LoVo (cell line): ENCODE data around the gene ZC3H4.
"Not testable (repeated sequence)": the region's sequence is repeated elsewhere in the genome, so short reads cannot be mapped to it uniquely, and the experiment has no call there.

Source experiments
- DNase-seq: peaks from one replicate; pipeline ENCODE4 v3.0.0-alpha.2; 2016; ENCODE audit warnings: low spot score

The ZC3H4 gene

DNA sequence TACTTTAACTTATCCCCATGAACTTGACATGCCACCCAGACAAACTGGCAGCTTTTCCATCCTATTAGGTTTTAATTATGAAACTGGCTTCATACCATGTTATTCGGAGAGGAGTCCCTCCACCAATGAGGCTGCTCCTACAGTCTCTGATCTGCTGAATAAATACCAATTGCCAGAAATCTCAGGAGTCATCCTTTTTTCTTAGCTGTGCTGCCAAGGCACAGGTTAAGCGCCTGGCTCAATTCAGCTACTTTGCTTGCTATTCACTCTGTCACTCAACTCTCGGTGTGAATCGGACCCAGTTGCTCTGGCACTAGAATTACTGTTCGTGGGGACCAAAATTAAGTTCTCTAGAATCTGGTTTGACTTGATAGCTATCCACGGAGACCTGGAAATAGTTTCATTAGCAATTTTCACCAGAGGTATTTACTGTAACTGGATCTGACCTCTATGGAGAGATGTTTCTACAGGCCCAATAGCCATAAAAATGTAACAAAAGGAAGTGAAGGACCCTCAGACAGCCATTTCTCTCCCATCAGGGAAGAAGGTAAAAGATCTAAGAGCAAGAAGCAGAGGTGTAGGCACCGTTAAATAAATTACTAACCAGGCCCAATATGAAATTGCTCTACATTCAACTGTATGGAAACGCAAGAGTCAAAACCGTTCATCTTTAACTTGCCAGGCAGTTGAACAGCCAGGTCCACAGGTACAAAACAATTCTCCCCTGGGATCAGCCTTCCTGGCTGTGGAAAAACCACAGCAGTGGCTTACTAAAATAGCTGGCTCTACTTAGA lies 5.4 kb downstream of the ZC3H4 start:
- no peak for DNase-seq

- peak; percentile 76 for DNase-seq
Observed at GRCh38 chr19:47107202-47107952, 6.2 kb downstream of the ZC3H4 start.

- no peak for DNase-seq
Observed at GRCh38 chr19:47106821-47107201, 6.8 kb downstream of the ZC3H4 start.

DNA sequence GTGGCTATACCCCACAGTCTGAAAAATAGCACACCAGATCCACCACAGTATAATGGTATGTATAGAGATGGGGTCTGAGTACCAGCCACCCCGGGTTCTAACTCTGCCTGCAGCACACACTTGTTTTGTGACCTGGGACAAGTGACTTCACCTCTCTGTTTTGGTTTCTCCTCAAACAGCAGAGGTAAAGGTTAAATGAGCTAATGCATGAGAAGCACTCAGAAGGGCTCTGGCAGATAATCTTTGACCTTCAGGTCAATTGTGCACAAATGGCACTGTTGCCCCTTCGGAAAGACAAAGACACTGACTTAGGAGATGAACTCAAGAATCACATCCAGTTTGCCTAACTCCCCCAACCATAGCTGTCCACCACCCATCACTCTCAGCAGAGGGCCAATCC lies 7.7 kb downstream of the ZC3H4 start:
- no peak for DNase-seq

DNA sequence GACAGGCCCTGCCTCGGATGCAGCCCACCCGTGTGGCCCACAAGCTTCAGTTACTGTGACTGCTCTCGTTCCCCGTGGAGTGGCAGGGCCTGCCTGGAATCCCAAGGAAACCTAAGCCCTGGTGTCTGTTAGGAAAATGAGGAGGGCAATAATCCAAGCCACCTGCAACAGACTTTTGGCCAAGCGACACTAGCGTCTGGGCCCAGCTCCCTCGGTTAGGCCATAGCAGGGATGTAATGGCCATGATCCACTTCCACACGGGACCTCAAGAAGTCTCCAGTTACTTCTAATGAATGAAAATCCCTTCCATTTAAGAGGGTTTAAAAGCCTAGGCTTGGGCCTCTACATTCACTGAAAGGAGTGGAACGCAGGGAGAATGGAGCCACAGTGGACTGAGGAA lies 8.9 kb downstream of the ZC3H4 start:
- no peak for DNase-seq

DNA sequence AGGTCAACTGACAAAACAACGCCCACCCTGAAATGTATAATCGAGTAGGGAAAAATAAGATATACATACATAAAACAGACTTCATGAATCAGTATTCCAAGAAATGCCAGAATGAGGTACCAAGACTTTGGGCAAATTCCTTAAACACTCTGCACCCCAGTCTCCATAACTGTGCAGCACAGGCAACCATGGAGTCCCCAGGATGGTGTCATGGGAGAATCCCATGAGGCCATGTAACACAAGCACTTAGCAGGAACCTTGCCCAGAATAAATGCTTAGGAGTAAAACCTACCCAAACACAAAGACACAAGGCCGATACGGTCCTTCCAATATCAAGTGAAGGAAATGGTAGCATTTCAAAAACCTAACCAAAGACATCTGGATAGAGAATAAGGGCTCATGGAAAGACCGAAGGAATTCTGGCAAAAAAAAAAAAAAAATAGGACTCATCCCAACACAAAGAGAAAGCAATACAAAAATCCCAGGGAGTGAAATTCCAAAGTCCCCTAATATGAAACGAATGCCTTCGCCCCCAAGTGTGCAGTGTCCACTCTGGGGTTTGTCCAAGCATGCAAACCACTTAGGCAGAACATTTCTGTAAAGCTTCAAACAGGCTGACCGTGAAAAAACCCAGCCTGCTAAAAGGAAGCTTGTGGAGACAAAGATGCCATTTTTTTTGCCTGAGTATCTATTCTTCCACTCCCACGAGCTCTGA lies 11.1 kb downstream of the ZC3H4 start:
- DNase-seq = no peak

DNA sequence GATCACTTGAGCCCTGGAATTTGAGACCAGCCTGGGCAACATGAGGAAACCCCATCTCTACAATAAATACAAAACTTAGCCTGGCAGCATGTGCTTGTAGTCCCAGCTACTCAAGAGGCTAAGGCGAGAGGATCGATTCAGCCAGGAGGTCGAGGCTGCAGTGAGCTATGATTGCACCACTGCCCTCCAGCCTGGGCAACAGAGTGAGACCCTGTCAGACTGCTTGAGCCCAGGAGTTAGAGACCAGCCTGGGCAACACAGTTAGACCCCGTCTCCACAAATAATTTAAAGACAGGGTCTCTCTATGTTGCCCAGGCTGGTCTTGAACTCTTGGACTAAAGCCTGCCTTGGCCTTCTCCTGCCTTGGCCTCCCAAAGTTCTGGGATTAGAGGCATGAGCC lies 12.5 kb downstream of the ZC3H4 start:
- DNase-seq = not testable (repeated sequence)

GRCh38 chr19:47100290-47100689 lies 13.3 kb downstream of the ZC3H4 start:
- no peak for DNase-seq

DNA sequence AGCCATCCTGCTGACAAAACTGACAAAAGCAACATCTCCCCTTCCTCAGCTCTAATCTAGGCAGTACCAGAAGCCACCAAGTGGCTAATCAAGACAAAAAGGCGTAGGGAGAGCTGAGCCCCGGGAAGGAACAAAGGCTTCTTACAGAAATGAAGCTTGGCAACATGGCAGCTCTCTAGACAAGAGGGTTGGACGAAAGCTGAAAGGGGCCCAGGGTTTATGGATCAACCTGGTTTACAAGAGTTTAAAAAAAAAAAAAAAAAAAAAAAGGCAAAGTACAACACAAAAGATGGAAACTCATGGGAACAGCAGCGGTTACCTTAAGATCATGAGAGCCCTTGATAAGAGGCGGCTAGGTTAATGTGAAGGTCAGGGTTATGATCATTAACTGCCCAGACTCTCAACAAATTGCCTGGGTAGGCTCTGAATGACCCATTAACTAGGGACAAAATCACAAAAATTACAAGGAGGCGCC lies 14.0 kb downstream of the ZC3H4 start:
- no peak for DNase-seq

DNA sequence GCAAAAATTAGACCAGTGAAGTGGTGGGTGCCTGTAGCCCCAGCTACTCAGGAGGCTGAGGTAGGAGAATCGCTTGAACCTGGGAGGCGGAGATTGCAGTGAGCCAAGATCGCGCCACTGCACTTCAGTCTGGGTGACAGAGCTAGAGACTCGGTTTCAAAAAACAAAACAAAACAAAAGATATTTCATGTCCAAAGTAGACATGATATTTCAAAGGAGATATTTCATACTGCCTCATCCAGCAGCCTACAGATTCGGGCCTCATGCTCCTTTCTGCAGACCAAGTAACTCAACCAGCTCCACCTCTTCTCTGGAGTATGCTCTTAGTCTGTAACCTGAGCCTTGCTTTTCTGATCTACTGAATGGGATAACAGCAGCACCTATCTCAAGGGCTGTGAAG lies 15.0 kb downstream of the ZC3H4 start:
- no peak for DNase-seq

DNA sequence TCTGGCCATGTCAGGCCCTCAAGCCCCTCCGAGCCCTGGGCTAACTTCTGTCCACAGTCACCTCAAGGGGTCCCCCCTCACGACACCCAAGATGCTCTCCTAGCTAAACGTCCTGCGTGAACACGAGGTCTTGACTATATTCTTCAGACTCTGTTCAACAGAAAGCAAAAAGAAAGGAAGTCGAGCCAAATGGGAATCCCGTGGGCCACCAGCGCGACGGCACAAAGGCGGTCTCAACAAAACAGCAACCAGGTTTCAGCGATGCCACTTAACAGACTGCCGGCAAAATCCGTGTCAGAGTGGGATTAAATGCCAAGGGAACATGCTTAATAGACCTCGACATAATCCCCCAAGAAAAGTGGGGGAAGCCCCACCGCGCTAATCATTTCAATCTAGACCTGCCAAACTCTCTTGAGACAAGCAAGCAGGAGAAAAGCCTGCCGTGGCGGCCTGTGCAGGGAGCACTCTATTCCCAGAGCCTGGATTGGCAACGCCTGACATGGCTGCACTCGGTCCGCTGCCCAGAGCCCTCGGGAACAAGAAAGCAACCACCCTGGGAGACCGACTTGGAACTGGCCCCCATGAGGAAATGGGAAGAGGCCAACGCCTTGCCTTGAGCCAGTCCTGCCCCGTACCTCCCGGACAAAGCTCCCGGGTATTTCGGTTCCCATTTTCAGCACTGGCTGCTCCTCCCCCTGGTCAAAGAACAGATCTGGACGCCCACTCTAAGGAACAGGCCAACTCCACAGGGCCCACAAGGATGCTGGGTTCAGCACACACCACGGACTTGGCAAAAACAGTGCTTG lies 16.0 kb downstream of the ZC3H4 start:
- DNase-seq = no peak

DNA sequence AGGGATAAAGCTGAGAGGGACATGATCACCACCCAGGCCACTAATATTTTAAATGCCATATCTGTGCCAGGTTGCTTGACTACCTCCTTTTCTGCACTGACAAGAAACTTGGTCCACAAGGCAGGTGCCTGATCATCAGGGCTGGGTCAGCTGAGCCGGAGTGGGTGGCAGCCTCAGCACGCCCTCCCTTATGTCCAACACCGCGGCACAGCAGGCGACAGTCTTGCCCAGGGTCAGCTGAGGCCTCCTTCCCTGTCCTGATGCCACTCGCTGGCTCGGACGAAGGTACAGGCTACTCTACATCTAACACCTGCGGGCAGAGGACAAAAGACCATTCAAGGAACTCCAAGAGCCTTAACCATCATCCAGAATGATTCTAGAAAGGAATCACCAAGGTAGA lies 16.9 kb downstream of the ZC3H4 start:
- DNase-seq = no peak

DNA sequence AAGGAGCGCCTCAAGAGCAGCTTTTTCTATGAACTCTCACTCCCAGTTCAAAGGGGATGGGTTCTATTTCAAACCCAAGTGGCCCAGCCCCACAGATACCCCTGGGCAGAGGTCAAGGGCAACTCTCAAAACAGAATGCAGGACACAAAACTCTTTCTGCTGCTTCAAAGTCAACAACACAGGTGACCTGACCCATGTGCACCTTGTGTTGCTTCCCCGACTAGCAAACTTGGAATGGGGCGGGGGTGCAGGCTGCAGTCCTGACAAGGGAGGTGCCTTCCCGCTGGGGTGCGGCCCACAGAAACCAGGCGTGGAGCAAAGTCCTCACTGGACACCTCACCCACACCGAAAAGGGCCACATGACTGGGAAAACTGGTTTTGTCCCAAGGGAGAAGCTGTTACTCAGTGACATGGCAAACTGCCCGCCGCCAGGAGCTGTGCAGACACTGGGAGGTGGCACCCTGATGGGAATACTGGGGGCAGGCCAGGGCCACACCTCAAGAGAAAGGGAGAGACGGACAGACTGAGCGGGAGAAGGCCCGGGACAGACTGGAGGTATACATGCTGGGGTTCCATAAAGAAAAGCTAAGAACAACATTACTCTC lies 17.4 kb downstream of the ZC3H4 start:
- peak; percentile 99 for DNase-seq

GRCh38 chr19:47095476-47096099 lies 18.0 kb downstream of the ZC3H4 start:
- DNase-seq = no peak

- no peak for DNase-seq
Observed at GRCh38 chr19:47094557-47095475, 18.8 kb downstream of the ZC3H4 start.

DNA sequence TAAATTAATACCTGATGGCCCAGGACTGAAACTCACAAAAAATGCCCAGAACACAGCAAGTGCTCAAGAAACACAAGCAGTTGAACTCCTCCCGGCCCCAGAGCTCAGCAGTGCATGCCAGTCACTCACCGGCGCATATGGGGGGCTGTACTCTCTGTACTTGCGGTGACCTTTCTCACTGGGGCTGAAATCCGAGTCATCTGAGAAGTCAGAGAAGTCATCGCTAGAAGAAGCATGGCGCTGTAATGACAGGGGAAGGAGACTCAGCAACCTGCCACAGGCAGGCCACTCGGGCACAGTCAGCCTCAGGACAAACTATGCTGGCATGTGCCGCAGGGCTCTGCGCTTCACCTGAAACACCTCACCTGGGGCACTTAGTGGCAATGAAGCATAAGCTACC lies 19.7 kb downstream of the ZC3H4 start:
- DNase-seq = no peak

DNA sequence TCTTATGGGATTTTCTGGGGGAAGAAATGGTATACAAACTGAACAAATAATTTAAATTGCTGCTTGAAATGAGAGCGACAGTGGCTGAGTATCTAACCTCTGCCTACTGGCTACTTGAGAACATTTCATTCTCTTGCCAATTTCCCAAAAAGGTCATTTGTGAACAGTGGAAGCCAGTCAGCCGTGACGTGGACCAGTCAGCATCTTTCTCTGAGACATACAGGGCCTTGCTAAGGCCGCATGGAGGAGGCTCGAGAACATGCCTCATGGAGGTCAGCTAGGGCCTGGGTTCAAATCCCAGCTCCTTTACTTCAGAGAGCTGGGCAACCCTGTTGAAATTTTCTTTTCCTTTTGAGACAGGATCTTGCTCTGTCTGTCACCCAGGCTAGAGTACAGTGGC lies 20.3 kb downstream of the ZC3H4 start:
- DNase-seq = no peak

GRCh38 chr19:47089767-47090350 lies 23.7 kb downstream of the ZC3H4 start:
- no peak for DNase-seq

GRCh38 chr19:47086280-47086679 lies 27.3 kb downstream of the ZC3H4 start:
- no peak for DNase-seq
